ES-I3 (cell line): Measurements from ENCODE around the gene ZSWIM7.
"Not testable (repeated sequence)": the region's sequence is repeated elsewhere in the genome, so short reads cannot be mapped to it uniquely, and the experiment has no call there.

ENCODE experiments used
- H3K36me3 ChIP-seq: 2 replicates; pipeline ENCODE4 v1.6.1; 2013; ENCODE audit warnings: mild to moderate bottlenecking, low read length, control low read depth, moderate library complexity; ENCODE audit not compliant: insufficient read depth
- H3K4me1 ChIP-seq: 2 replicates; pipeline ENCODE4 v1.6.1; 2013; ENCODE audit warnings: mild to moderate bottlenecking, control low read depth, low read length; ENCODE audit not compliant: insufficient read depth
- H3K9ac ChIP-seq: 2 replicates; pipeline ENCODE4 v1.6.1; 2013; ENCODE audit warnings: low read depth, mild to moderate bottlenecking, low read length, moderate library complexity
- H3K9me3 ChIP-seq: 2 replicates; pipeline ENCODE4 v1.6.1; 2013; ENCODE audit warnings: mild to moderate bottlenecking, low read length, moderate library complexity; ENCODE audit not compliant: control insufficient read depth, insufficient read depth

The ZSWIM7 gene

DNA sequence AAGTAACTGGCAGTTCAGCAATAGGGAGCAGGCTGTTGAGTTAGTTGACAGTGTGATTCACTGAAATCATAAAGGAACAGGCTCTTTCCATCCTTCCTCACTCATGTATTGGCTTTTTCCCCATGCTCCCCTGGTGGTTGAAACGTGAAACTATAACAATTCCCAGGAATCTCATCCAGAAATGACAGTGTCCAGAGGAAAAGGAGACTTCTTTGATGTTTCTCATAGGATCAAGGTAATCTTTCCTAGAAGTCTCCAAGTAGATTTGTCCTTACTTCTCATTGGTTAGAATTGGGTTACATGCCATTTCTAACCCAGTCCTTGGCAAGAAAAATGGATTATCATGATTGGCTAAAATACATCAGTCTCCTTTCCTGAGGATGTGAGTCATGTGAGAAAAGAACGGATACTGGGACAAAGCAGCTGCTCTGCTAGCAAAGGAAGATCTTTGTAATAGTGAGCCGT lies 14.5 kb upstream of the ZSWIM7 start:
- Histone ChIP-seq H3K9me3 (no peaks in the 10 kb centered on the region), H3K9ac (no peak overlapping the region), H3K4me1 (no peaks in the 10 kb centered on the region), H3K36me3 (peaks cover 5% of the 10 kb centered on the region; the same call in 1 of the 2 replicates)

DNA sequence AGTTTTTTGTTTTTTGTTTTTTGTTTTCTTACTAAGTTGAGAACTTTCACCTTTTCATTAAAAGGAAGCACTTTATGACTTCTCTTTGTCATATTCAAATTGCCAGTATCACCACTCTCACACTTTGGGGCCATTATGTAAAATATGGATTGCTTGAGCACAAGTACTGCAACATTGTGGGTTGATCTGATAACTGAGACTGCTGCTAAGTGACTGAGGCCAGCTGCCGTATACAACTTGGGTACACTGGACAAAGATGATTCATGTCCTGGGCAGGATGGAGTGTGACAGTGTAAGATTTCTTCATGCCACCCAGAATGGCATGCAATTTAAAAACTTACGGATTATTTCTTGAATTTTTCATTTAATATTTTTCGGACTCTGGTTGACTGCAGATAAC lies 7.9 kb upstream of the ZSWIM7 start:
- Histone ChIP-seq H3K36me3 (peaks cover 61% of the 10 kb centered on the region), H3K4me1 (no peaks in the 10 kb centered on the region), H3K9ac (no peak overlapping the region), H3K9me3 (no peaks in the 10 kb centered on the region)

DNA sequence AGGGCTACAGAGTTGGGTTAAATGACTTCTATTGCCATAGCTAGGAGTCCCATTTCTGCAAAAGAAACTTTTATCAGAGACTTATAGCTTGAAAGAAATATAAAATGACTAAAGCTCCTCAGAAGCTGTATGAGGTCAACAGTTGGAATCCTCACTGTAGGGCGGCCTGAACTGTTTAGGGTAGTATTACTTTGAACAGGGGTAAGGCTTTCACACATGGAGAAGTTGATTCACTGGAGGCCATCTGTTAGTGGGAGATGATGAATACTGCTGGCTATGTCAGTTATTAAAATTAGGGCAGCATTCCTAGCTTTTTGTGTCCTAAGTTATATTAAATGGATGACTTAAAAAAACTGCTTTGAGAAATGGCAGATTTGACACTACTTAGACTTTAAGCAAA lies 6.1 kb upstream of the ZSWIM7 start:
- no peak overlapping the region for H3K9ac ChIP-seq
- H3K36me3 ChIP-seq: peaks cover 71% of the 10 kb centered on the region
- peaks cover 7% of the 10 kb centered on the region for H3K9me3 ChIP-seq
- no peaks in the 10 kb centered on the region for H3K4me1 ChIP-seq

DNA sequence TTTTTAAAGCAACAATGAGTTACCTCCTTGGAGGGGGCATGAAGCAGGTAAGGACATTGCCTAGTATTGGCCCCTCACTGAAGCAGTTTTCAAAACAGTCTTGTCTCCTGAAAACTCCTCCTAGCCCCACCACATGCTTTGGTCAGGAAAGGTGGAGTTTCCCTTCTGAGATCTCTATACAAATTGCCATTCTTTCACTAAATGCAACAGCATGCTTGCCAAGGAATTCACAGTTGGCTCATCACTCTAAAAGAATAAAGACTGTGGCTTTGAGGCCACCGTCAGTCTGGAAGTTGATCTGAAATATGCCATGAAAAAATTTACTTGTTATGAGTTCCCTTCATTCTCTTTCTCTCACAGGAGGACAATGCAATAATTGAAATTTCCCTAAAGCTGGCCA lies 4.3 kb upstream of the ZSWIM7 start:
- peaks cover 7% of the 10 kb centered on the region for H3K9me3 ChIP-seq
- H3K36me3 ChIP-seq: peaks cover 69% of the 10 kb centered on the region
- no peaks in the 10 kb centered on the region for H3K4me1 ChIP-seq
- H3K9ac ChIP-seq: no peak overlapping the region

DNA sequence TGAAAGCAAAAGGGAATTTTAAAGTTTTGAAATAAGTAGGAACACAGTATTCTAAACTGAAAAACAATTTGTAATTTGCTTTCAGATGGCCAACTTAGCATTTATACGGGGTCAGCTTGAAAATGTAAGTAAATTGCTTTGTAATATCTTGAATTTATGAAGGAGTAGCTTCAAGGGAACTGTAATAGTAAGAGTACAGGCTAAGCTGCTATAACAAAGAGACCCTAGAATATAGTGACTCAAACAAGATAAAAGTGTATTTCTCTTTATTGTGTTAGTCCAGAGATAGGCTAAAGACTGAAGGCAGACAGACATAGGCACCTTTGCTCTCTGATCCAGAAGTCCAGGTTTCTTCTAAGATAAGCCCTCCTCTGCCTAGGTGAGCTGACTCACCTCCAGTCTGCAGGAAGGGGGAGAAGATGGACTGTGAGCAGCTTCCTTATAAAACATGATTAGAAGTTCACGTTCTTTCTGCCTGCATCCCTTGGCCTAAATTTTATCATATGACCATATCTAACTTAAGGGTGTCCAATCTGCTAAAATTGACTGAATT lies 3.3 kb upstream of the ZSWIM7 start:
- H3K36me3 ChIP-seq: peaks cover 59% of the 10 kb centered on the region
- no peaks in the 10 kb centered on the region for H3K4me1 ChIP-seq

DNA sequence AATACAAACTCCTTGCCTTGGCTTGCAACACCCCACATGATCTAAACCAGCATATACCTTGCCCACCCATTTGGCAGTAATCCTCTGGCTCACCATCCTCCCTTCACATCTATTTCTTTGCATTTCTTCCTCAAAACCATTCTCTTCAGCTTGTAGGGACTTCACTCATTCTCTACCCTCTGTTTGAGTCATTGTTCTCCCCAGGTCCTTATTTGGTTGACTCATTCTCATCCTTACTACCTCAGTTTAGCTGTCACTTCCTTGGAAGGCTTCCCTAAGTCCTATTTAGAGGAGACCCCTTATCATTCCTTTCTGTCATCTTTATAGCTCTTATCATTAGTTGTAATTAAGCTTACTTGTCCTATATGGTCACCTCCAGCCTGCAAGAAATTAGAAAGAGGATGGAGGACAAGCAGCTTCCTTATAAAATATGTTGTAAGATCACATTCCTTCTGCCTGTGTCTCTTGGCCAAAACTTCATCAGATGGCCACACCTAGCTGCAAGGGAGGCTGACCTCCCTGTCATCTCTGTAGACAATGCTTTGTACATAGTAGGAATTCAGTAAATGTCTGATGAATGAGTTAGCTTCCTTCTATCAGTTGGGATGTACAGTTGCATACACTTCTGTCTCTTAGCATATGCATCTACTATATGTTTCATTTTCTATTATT lies 1.9 kb upstream of the ZSWIM7 start:
- H3K4me1 ChIP-seq: no peaks in the 10 kb centered on the region
- H3K9me3 ChIP-seq: peaks cover 7% of the 10 kb centered on the region
- H3K9ac ChIP-seq: no peak overlapping the region
- peaks cover 49% of the 10 kb centered on the region for H3K36me3 ChIP-seq

More for the DNA sequence above, 3.3 kb upstream of the ZSWIM7 start:
- Histone ChIP-seq H3K9ac (no peak overlapping the region), H3K9me3 (peaks cover 7% of the 10 kb centered on the region)

DNA sequence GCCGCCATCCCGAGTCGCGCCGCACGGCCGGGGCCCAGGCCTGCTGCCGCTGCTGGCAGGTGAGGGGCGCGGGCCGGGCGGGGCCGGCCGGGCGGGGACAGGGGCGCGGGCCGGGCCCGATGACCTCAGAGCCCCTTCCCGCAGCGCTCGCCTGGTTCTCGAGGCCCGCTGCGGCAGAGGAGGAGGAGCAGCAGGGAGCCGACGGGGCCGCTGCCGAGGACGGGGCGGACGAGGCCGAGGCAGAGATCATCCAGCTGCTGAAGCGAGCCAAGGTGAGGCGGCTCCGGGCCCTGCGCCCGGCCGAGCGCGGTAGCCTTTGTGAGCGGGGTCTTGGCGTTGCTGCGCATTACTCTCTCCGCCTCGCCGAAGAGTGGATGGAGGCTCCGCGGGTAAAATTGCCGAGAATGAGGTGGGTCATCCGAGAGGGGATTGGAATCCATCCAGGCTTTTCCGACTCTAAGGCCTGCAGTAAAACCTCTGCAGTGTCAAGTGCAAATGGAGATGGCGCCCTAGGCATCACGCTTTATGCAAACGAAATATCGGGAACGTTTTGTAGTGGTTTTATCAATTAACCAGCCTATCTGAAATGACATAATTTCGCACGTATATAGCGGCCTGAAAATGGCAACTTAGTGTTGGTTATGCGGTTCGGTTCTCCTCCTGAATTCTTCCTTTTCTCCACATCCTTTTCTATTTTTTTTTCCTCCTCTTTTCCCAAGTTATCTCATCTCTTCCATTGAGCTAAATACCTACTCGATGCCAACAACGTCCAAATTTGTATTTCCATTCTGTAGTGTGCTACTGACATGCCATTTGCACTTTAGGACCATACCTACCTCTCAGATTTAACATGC lies 697 bp upstream of the ZSWIM7 start:
- Histone ChIP-seq H3K9me3 (peaks cover 7% of the 10 kb centered on the region), H3K36me3 (peaks cover 39% of the 10 kb centered on the region), H3K4me1 (no peaks in the 10 kb centered on the region), H3K9ac (peak overlapping the region; percentile 75)

DNA sequence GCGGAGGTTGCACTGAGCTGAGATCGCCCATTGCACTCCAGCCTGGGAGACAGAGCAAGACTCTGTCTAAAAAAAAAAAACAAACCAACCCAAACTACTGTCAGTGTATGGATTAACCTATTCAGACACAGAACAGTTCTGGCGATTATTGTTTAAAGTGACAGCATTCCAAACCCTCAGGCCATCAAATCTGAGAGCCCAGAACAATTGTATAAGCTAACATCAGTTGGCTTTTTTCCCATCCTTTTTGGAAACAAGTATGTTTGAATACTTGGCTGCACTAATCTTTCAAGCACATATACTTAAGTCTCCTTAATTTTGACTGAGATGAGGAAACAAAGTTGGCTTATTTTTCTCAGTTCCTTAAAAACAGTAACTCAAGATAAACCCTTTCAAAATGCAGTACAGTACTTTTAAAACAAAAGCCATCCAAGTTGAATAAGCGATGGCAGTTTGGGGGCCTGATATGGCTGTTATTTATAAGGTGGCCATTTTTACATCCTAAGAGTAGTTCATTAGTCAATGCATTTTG lies 1.4 kb downstream of the ZSWIM7 start:
- peak overlapping the region; percentile 75; the same call in 1 of the 2 replicates for H3K9ac ChIP-seq
- H3K36me3 ChIP-seq: peaks cover 20% of the 10 kb centered on the region
- H3K4me1 ChIP-seq: no peaks in the 10 kb centered on the region
- H3K9me3 ChIP-seq: peaks cover 7% of the 10 kb centered on the region

DNA sequence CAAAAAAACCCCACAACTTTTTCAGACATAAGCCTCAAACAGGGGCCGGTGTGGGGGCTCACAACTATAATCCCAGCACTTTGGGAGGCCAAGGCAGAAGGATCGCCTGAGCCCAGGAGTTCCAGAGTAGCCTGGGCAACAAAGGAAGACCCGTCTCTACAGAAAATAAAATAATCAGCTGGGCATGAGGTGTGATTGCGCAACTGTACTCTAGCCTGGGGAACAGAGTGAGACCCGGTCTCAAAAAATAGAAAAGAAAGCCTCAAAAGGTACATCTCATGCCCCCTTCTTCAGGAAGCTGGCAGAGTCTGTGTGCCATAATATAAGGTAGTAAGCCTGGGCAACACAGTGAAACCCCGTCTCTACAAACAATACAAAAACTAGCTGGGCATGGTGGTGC lies 3.2 kb downstream of the ZSWIM7 start:
- Histone ChIP-seq H3K4me1 (no peaks in the 10 kb centered on the region), H3K9me3 (peaks cover 1% of the 10 kb centered on the region; the same call in 1 of the 2 replicates), H3K36me3 (peaks cover 3% of the 10 kb centered on the region), H3K9ac (no peak overlapping the region)

DNA sequence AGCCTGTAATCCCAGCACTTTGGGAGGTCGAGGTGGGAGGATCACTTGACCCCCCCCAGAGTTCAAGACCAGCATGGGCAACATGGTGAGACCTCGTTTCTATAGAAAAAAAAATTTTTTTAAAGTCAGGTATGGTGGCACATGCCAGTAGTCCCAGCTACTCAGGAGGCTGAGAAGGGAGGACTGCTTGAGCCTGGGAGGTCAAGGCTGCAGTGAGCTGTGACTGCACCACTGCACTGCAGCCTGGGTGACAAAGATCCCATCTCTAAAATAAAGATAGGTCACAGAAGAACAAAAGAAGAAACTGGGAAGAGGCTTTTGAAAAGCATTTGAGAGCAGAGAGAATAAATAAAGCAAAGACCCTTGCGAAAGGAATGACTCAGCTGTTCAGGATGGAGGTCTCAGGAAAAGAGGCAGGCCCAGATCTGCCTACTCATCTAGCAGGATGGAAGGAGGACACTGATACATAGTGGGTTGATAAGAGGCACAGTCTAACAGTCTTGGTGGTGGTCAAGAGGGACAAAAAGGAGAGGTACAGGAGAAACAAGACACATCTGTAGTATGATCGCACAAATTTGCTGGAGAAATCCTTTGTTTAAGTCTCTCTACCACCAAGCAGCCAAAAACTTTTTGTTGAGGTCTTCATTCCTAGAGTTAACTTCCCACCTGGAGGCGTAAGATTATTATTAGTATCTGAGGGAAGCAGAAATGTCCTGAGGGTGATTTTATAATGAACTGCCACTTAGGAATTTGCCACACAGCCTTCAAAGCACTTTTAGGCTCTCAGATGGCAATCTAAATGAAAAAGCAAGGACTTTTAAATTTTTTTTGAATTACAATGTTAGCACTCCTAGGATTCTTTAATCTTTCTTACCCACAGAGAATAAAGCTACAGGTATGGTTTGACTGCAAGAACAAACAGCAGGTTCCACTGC lies 17.6 kb downstream of the ZSWIM7 start:
- Histone ChIP-seq H3K4me1 (peaks cover 9% of the 10 kb centered on the region), H3K9ac (no peak overlapping the region), H3K36me3 (peaks cover 8% of the 10 kb centered on the region; the same call in 1 of the 2 replicates)

DNA sequence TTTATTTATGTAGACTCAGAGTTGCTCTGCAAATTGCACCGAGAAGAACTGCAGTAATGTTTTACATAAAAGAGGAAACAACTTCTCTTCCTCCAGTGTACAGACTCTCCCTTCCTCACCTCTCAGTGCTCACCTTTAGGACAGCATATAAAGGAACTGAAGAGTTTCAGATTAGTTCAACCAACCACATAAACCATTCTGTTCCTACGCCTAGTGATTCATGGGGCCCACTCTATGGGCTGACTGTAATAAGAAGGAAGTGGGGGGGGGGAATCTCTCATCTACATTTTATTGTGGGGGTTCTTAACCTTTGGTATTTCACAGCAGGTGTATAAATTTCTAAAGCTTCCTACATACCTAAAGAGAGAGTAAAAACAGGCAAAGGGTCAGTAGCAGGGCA lies 18.3 kb downstream of the ZSWIM7 start:
- peaks cover 6% of the 10 kb centered on the region for H3K9me3 ChIP-seq
- H3K36me3 ChIP-seq: peaks cover 15% of the 10 kb centered on the region
- no peak overlapping the region for H3K9ac ChIP-seq
- H3K4me1 ChIP-seq: peaks cover 9% of the 10 kb centered on the region

More for the DNA sequence above, 17.6 kb downstream of the ZSWIM7 start:
- peaks cover 6% of the 10 kb centered on the region for H3K9me3 ChIP-seq

DNA sequence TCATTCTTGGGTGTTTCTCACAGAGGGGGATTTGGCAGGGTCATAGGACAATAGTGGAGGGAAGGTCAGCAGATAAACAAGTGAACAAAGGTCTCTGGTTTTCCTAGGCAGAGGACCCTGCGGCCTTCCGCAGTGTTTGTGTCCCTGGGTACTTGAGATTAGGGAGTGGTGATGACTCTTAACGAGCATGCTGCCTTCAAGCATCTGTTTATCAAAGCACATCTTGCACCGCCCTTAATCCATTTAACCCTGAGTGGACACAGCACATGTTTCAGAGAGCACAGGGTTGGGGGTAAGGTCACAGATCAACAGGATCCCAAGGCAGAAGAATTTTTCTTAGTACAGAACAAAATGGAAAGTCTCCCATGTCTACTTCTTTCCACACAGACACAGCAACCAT lies 20.5 kb downstream of the ZSWIM7 start:
- not testable (repeated sequence) for H3K9me3 ChIP-seq, H3K4me1 ChIP-seq, H3K9ac ChIP-seq
- peaks cover 27% of the 10 kb centered on the region for H3K36me3 ChIP-seq

DNA sequence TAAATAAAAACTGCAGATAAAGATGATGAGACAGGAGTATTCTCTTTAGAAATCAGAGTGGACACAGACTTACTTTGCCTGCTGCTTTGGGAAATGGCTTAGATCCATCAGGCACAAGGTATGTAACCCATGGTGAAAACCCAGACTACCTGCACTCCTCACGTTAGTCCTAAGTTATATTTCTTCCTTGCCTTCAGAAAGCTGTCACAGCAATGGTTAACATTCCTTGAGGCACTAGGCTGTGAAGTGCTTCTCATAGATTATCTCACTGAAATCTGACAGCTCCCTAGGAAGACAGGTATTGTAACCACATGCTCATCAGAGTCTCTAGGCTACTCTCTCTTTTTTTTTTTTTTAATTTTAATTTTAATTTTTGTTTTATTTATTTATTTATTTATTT lies 20.9 kb downstream of the ZSWIM7 start:
- Histone ChIP-seq H3K9ac (no peak overlapping the region), H3K36me3 (peaks cover 27% of the 10 kb centered on the region), H3K4me1 (peaks cover 5% of the 10 kb centered on the region), H3K9me3 (peaks cover 6% of the 10 kb centered on the region)

DNA sequence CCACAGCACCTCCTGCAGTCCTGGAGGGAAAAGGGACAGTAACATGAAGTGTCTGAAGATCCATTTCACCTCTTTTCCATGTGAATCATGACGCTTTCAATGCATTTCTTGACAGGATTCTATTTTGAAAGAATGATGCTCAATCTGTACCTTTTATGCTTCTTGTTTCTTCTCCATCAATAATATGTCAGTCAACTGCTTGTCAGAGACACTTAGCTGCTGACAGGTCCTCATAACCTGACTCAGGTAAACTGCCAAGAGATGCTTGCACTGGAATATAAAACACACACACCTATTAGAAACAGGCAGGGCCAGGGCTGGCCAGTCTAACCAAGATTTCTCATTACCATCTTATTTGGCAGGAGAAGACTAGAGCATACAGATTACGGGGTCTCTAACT lies 21.6 kb downstream of the ZSWIM7 start:
- peaks cover 27% of the 10 kb centered on the region for H3K36me3 ChIP-seq

More for the DNA sequence above, 21.6 kb downstream of the ZSWIM7 start:
- Histone ChIP-seq H3K4me1 (peaks cover 5% of the 10 kb centered on the region), H3K9ac (no peak overlapping the region), H3K9me3 (peaks cover 6% of the 10 kb centered on the region)
